HCT116 (cell line): ENCODE measurements around the gene MIS18BP1. TPM values are rescaled to one million over a fixed set of nuclear protein-coding genes. Genes with fewer than 3 reads are reported as not detected.
A peak's percentile ranks its signal among the peaks of the same experiment; 100 is the strongest.

Experiments used
- ATAC-seq: fragments of 200-7000 bp; cut with Tn5 transposase; 2 replicates; pipeline ENCODE4 v1.9.1; 2020; ENCODE audit warnings: mild to moderate bottlenecking, moderate library complexity
- BruUV-seq: library from RNA; stranded (reverse); fragments of 400-500 nt; replicated peaks from 2 replicates; lab custom pipeline; 2021; lab: Mats Ljungman, UMichigan
- CTCF ChIA-PET: fragments of 300-600 bp; sonication (Branson Sonifier 250); formaldehyde crosslinking; loops from one replicate; lab custom pipeline; 2021; ENCODE audit warnings: antibody characterized with exemption; lab: Charles Lee
- POLR2A ChIA-PET: fragments of 300-600, 350-600 bp; sonication (Branson Sonifier 250); formaldehyde crosslinking; loops from one replicate; lab custom pipeline; 2021; ENCODE audit warnings: antibody characterized with exemption; lab: Charles Lee
- RAD21 ChIA-PET, 2 experiments: fragments of 300-600 bp; sonication (Branson Sonifier 250); formaldehyde crosslinking; loops; one replicate each; lab custom pipeline; 2023; ENCODE audit warnings: low total read pairs in 2 of 2; ENCODE audit not compliant: uncharacterized antibody in 2 of 2, unreplicated experiment in 2 of 2, low non-redundant PET in 1 of 2; lab: Charles Lee
- DNase-seq: peaks from one replicate; pipeline ENCODE4 v3.0.0-alpha.2; 2010; ENCODE audit warnings: low read depth, low spot score
- H2AFZ ChIP-seq: fragments of 200-600 bp; shearing (Covaris generic), sonication (generic); 2 replicates; pipeline ENCODE4 v1.6.1; 2017; ENCODE audit warnings: low read depth, mixed run types, mixed read lengths, antibody characterized with exemption, low read length; ENCODE audit not compliant: poor library complexity, severe bottlenecking
- H3K27ac ChIP-seq: 2 replicates; pipeline ENCODE4 v1.5.1; 2012; ENCODE audit warnings: low read depth, low read length
- H3K27me3 ChIP-seq: fragments of 200-600 bp; sonication (generic); 2 replicates; pipeline ENCODE4 v1.6.1; 2016; ENCODE audit warnings: mixed run types, low read length, mixed read lengths; ENCODE audit not compliant: insufficient read depth
- H3K36me3 ChIP-seq, 2 experiments: fragments of 200-500 bp in 1 of 2; fragments of 200-600 bp in 1 of 2; sonication (Bioruptor generic) in 1 of 2; sonication (generic) in 1 of 2; 2 replicates each; pipeline versions ENCODE4 v1.5.1 to v1.6.1; 2014 to 2016; ENCODE audit warnings: low read length in 2 of 2, inconsistent platforms in 1 of 2, mixed read lengths in 1 of 2, mixed run types in 1 of 2; ENCODE audit not compliant: insufficient read depth in 2 of 2, control insufficient read depth in 1 of 2
- H3K4me1 ChIP-seq, 2 experiments: fragments of 200-600 bp in 1 of 2; sonication (generic) in 1 of 2; 2 replicates each; pipeline versions ENCODE4 v1.5.1 to v1.6.1; 2012 to 2017; ENCODE audit warnings: low read length in 2 of 2, inconsistent platforms in 1 of 2, mild to moderate bottlenecking in 1 of 2, mixed read lengths in 1 of 2, mixed run types in 1 of 2, moderate library complexity in 1 of 2; ENCODE audit not compliant: insufficient read depth in 2 of 2, control insufficient read depth in 1 of 2
- H3K4me2 ChIP-seq: fragments of 200-600 bp; sonication (generic); 2 replicates; pipeline ENCODE4 v1.6.1; 2017; ENCODE audit warnings: mixed run types, low read length, mixed read lengths
- H3K4me3 ChIP-seq, 2 experiments: fragments of 200-600 bp in 1 of 2; sonication (generic) in 1 of 2; replicated peaks in 1 of 2; 2 replicates each; pipeline ENCODE4 v1.5.1; 2011 to 2016; ENCODE audit warnings: low read length in 2 of 2, control low read depth in 1 of 2, low read depth in 1 of 2, mild to moderate bottlenecking in 1 of 2, mixed read lengths in 1 of 2, mixed run types in 1 of 2
- H3K79me2 ChIP-seq: fragments of 200-600 bp; sonication (generic); 2 replicates; pipeline ENCODE4 v1.6.1; 2017; ENCODE audit warnings: mild to moderate bottlenecking, mixed run types, low read length, moderate library complexity, mixed read lengths; ENCODE audit not compliant: insufficient read depth
- H3K9ac ChIP-seq: fragments of 200-600 bp; sonication (generic); 2 replicates; pipeline ENCODE4 v1.6.1; 2016; ENCODE audit warnings: low read length, mixed read lengths
- H3K9me2 ChIP-seq: fragments of 200-600 bp; sonication (generic), shearing (Covaris generic); 2 replicates; pipeline ENCODE4 v1.6.1; 2017; ENCODE audit warnings: mixed run types, mild to moderate bottlenecking, moderate library complexity; ENCODE audit not compliant: insufficient read depth
- H3K9me3 ChIP-seq, 2 experiments: fragments of 200-500 bp in 1 of 2; fragments of 200-600 bp in 1 of 2; sonication (Bioruptor generic) in 1 of 2; sonication (generic) in 1 of 2; 2 replicates each; pipeline ENCODE4 v1.6.1; 2014 to 2017; ENCODE audit warnings: low read length in 2 of 2, mixed read lengths in 2 of 2, inconsistent platforms in 1 of 2, low read depth in 1 of 2, mild to moderate bottlenecking in 1 of 2, mixed run types in 1 of 2, moderate library complexity in 1 of 2; ENCODE audit not compliant: control insufficient read depth in 1 of 2, insufficient read depth in 1 of 2
- H4K20me1 ChIP-seq: fragments of 200-600 bp; sonication (generic), shearing (Covaris generic); 2 replicates; pipeline ENCODE4 v1.6.1; 2017; ENCODE audit warnings: mixed run types, mild to moderate bottlenecking, moderate library complexity; ENCODE audit not compliant: insufficient read depth
- CEBPB ChIP-seq: IDR thresholded peaks from 2 replicates; pipeline ENCODE4 v1.6.1; 2012; ENCODE audit warnings: low read depth
- FOSL1 ChIP-seq: IDR thresholded peaks from 2 replicates; pipeline ENCODE4 v1.6.1; 2012; ENCODE audit warnings: low read depth
- JUND ChIP-seq: IDR thresholded peaks from 2 replicates; pipeline ENCODE4 v1.6.1; 2012
- MAX ChIP-seq: IDR thresholded peaks from 2 replicates; pipeline ENCODE4 v1.6.1; 2012
- POLR2A ChIP-seq: IDR thresholded peaks from 2 replicates; pipeline ENCODE4 v1.7.0; 2011; ENCODE audit warnings: borderline replicate concordance; ENCODE audit not compliant: insufficient read depth, insufficient read length; ENCODE audit errors: extremely low read depth
- POLR2AphosphoS5 ChIP-seq: IDR thresholded peaks from 2 replicates; pipeline ENCODE4 v1.6.1; 2011; ENCODE audit warnings: mild to moderate bottlenecking, low read depth, low read length, moderate library complexity
- SIN3A ChIP-seq: IDR thresholded peaks from 2 replicates; pipeline ENCODE4 v1.6.1; 2012; ENCODE audit warnings: low read depth
- SRF ChIP-seq: IDR thresholded peaks from 2 replicates; pipeline ENCODE4 v1.6.1; 2012; ENCODE audit warnings: low read depth
- TCF7L2 ChIP-seq: IDR thresholded peaks from 2 replicates; pipeline ENCODE4 v1.7.0; 2011; ENCODE audit warnings: borderline replicate concordance, inconsistent platforms; ENCODE audit not compliant: insufficient read depth, insufficient read length; ENCODE audit errors: extremely low read depth
- YY1 ChIP-seq: IDR thresholded peaks from 2 replicates; pipeline ENCODE4 v1.6.1; 2011; ENCODE audit warnings: low read length, low read depth, moderate library complexity, mild to moderate bottlenecking; ENCODE audit not compliant: insufficient replicate concordance; ENCODE audit errors: extremely low read depth
- ZBTB33 ChIP-seq: IDR thresholded peaks from 2 replicates; pipeline ENCODE4 v1.6.1; 2011; ENCODE audit warnings: mild to moderate bottlenecking, low read length, moderate library complexity; ENCODE audit not compliant: insufficient replicate concordance; ENCODE audit errors: extremely low read depth
- ZFX ChIP-seq: fragments of 450-650 bp; IDR thresholded peaks from 2 replicates; pipeline ENCODE4 v1.6.1; 2017
- ZNF274 ChIP-seq: fragments of 200-500 bp; sonication (Bioruptor generic); IDR thresholded peaks from 2 replicates; pipeline ENCODE4 v1.6.1; 2014; ENCODE audit warnings: mild to moderate bottlenecking, low read depth, low read length, inconsistent platforms
- intact Hi-C: fragments of 100-400 bp; cut with micrococcal nuclease; formaldehyde crosslinking; loops from 2 replicates; pipeline ENCODE4 v1.10.0; 2022
- total RNA-seq: library from RNA; stranded (reverse); gene quantifications from one replicate; pipeline ENCODE4 v1.2.1, GENCODE V29; 2021; ENCODE audit not compliant: unreplicated experiment

The MIS18BP1 gene
- total RNA-seq, 1 experiment from 2014 or later, result 37.9 TPM

- ATAC-seq, result no peak
- ChIA-PET CTCF (no interaction called here), RAD21 (no interaction called here), POLR2A (no interaction called here)
- peaks cover 6 to 9% of the 10 kb centered on the region in 2 experiments for H3K4me1 ChIP-seq
- H3K36me3 ChIP-seq, result no peaks in the 10 kb centered on the region
- no peaks in the 10 kb centered on the region for H3K9me2 ChIP-seq
- no peak overlapping the region for H3K4me3 ChIP-seq
- H3K9ac ChIP-seq, result no peak overlapping the region
- H4K20me1 ChIP-seq, result no peaks in the 10 kb centered on the region
- peaks cover 6% of the 10 kb centered on the region; the same call in 1 of the 2 replicates for H3K79me2 ChIP-seq
- intact Hi-C loops, result no loop called here
- peaks cover 5 to 6% of the 10 kb centered on the region in 2 experiments; a peak in 1 of 4 replicates for H3K9me3 ChIP-seq
- no peaks in the 10 kb centered on the region for H3K27me3 ChIP-seq
- TF ChIP-seq YY1, result no peak
- no peak for TF ChIP-seq CEBPB
- TF ChIP-seq ZBTB33, result no peak
- DNase-seq, result no peak
- H3K27ac ChIP-seq, result no peak overlapping the region
- BruUV-seq, result no TSS peak
- no peak overlapping the region for H2AFZ ChIP-seq
- H3K4me2 ChIP-seq, result no peak overlapping the region
These were observed 5.1 kb upstream of the MIS18BP1 start for GRCh38 chr14:45258073-45258472.

GRCh38 chr14:45254771-45255170 lies 1.8 kb upstream of the MIS18BP1 start:
- Histone ChIP-seq H4K20me1 (no peaks in the 10 kb centered on the region), H3K9me3 (peaks cover 5 to 6% of the 10 kb centered on the region in 2 experiments; a peak in 1 of 4 replicates), H3K9me2 (no peaks in the 10 kb centered on the region), H3K4me3 (peak overlapping the region; percentile 81 to 91), H3K4me2 (peak overlapping the region; percentile 93), H3K79me2 (peaks cover 6% of the 10 kb centered on the region; the same call in 1 of the 2 replicates), H3K4me1 (peaks cover 13 to 22% of the 10 kb centered on the region in 2 experiments), H2AFZ (no peak overlapping the region), H3K36me3 (no peaks in the 10 kb centered on the region), H3K27ac (peak overlapping the region; percentile 96; the same call in 1 of the 2 replicates), H3K27me3 (no peaks in the 10 kb centered on the region), H3K9ac (peak overlapping the region; percentile 91)
- no peak for DNase-seq
- ChIA-PET CTCF (no interaction called here), RAD21 (no interaction called here), POLR2A (no interaction called here)
- intact Hi-C loops, result loop anchor here (5.0 kb wide), 2 partner anchors 292 to 357 kb away; partner anchors contain the start of genes KLHL28 and TOGARAM1
- BruUV-seq, result no TSS peak
- no peak for ATAC-seq
- no peak for TF ChIP-seq SRF
- TF ChIP-seq ZFX, result no peak
- TF ChIP-seq FOSL1, result no peak
- no peak for TF ChIP-seq JUND
- no peak for TF ChIP-seq SIN3A
- no peak for TF ChIP-seq POLR2A
- no peak for TF ChIP-seq TCF7L2
- TF ChIP-seq YY1, result no peak
- TF ChIP-seq ZBTB33, result no peak
- TF ChIP-seq POLR2AphosphoS5, result no peak
- no peak for TF ChIP-seq MAX
- no peak for TF ChIP-seq ZNF274
